D721Med (cell line): Measurements from ENCODE around the gene TUBA1B.
"Not testable (repeated sequence)": the region's sequence is repeated elsewhere in the genome, so short reads cannot be mapped to it uniquely, and the experiment has no call there.

Experiments
- DNase-seq: peaks from one replicate; pipeline ENCODE4 v3.0.0; 2011; ENCODE audit warnings: low spot score; ENCODE audit not compliant: insufficient read length
- FAIRE-seq: peaks from 2 replicates; lab custom pipeline; 2011; peaks lifted over from hg19 to GRCh38; lab: Jason Lieb, UNC
- TF ChIP-seq, protein P1 (sequence below): IDR thresholded peaks from 2 replicates; pipeline ENCODE4 v1.5.1; 2012; ENCODE audit warnings: mild to moderate bottlenecking, control low read depth; ENCODE audit not compliant: insufficient read depth; ENCODE audit errors: missing control alignments

TUBA1B gene

GRCh38 chr12:49131051-49131893 is at the start of gene TUBA1B:
Gene TUBA1B, minus strand, starts transcription at chr12:49131395. Its CDS starts 95 bp downstream, at chr12:49131300.
- DNase-seq (peak; percentile 58), FAIRE-seq (no peak)
- TF ChIP-seq, protein P1, sequence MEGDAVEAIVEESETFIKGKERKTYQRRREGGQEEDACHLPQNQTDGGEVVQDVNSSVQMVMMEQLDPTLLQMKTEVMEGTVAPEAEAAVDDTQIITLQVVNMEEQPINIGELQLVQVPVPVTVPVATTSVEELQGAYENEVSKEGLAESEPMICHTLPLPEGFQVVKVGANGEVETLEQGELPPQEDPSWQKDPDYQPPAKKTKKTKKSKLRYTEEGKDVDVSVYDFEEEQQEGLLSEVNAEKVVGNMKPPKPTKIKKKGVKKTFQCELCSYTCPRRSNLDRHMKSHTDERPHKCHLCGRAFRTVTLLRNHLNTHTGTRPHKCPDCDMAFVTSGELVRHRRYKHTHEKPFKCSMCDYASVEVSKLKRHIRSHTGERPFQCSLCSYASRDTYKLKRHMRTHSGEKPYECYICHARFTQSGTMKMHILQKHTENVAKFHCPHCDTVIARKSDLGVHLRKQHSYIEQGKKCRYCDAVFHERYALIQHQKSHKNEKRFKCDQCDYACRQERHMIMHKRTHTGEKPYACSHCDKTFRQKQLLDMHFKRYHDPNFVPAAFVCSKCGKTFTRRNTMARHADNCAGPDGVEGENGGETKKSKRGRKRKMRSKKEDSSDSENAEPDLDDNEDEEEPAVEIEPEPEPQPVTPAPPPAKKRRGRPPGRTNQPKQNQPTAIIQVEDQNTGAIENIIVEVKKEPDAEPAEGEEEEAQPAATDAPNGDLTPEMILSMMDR: no peak

DNA sequence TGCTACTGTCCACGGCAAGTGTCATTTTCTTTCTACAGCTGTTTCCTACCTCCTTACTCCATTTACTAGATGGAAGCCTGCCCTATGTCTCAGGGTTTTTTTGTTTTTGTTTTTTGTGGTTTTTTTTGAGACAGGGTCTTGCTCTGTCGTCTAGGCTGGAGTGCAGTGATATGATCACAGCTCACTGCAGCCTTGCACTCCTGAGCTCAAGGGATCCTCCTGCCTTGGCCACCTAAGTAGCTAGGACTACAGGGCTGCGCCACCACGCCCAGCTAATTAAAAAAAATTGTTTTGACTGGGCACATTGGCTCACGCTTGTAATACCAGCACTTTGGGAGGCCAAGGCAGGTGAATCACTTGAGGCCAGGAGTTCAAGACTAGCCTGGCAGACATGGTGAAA is 43.0 kb upstream of the TUBA1B start:
- DNase-seq (no peak), FAIRE-seq (no peak)
- TF ChIP-seq, protein P1: no peak

GRCh38 chr12:49170924-49171323 is 39.7 kb upstream of the TUBA1B start:
- DNase-seq: no peak
- FAIRE-seq: no peak
- TF ChIP-seq, protein P1: no peak

DNA sequence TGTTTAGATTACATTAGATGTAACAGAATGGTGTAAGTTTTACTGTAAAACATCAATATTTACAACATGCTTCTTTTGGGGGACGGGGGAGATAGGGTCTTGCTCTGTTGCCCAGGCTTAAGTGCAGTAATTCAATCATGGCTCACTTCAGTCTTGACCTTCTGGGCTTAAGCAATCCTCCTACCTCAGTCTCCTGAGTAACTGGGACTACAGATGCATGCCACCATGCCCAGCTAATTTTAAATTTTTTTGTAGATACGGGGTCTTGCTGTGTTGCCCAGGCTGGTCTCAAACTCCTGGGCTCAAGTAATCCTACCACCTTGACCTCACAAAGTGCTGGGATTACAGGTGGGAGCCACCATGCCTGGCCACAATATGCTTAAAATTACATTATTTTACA is 33.9 kb upstream of the TUBA1B start:
- DNase-seq (no peak), FAIRE-seq (no peak)
- TF ChIP-seq, protein P1: no peak

DNA sequence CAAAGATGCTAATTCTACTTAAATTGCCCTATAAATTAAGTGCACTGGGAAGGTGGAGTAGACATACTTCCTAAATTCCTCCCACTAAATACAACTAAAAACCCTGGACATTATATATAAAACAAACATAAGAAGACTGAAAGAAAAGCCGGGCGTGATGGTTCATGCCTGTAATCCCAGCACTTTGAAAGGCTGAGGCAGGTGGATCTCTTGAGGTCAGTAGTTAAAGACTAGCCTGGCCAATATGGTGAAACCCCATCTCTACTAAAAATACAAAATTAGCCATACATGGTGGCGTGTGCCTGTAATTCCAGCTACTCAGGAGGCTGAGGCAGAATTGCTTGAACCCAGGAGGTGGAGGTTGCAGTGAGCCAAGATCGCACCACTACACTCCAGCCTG is 30.7 kb upstream of the TUBA1B start:
- not testable (repeated sequence) for DNase-seq, FAIRE-seq

- FAIRE-seq (no peak), DNase-seq (no peak)
- TF ChIP-seq, protein P1: no peak
These were observed 30.0 kb upstream of the TUBA1B start for GRCh38 chr12:49161092-49161795.

- DNase-seq (no peak), FAIRE-seq (no peak)
- TF ChIP-seq, protein P1: no peak
These were observed 29.2 kb upstream of the TUBA1B start for GRCh38 chr12:49160399-49160798.
